ENCODE measurements around the gene IGFBP4. TPM values are rescaled to one million over a fixed set of nuclear protein-coding genes. Genes with fewer than 3 reads are reported as not detected.
"Not testable (repeated sequence)": the region's sequence is repeated elsewhere in the genome, so short reads cannot be mapped to it uniquely, and the experiment has no call there.

IGFBP4 gene
- polyA plus RNA-seq (2013, experiment 1 of 2), result 65.8 TPM
- 80.1 TPM for polyA plus RNA-seq (2013, experiment 2 of 2)

- Histone ChIP-seq H3K4me3 (ENCODE audit: low read length) (peak within 1 kb of the TSS; percentile 76), H3K9me3 (ENCODE audit: insufficient read depth, low read depth, low read length) (no peaks in the 10 kb centered on the region), H3K36me3 (ENCODE audit: insufficient read depth, low read length) (no peaks in the 10 kb centered on the region), H3K4me1 (ENCODE audit: insufficient read depth, low read length) (peaks cover 21% of the 10 kb centered on the region), H3K27me3 (ENCODE audit: insufficient read depth, low read length) (peaks cover 4% of the 10 kb centered on the region; the same call in 1 of the 2 replicates), H3K27ac (ENCODE audit: low read depth, low read length) (peak within 1 kb of the TSS; percentile 48; the same call in 1 of the 2 replicates), H3K9ac (ENCODE audit: low read depth, low read length) (peak within 1 kb of the TSS; percentile 70)
- under 1% methylated on average over 98 of the region's 98 CpGs for whole genome bisulfite sequencing
Measured at GRCh38 chr17:40443196-40443987, at the start of gene IGFBP4. Gene IGFBP4, plus strand, starts transcription at chr17:40443450. Its CDS starts 286 bp downstream, at chr17:40443736.

DNA sequence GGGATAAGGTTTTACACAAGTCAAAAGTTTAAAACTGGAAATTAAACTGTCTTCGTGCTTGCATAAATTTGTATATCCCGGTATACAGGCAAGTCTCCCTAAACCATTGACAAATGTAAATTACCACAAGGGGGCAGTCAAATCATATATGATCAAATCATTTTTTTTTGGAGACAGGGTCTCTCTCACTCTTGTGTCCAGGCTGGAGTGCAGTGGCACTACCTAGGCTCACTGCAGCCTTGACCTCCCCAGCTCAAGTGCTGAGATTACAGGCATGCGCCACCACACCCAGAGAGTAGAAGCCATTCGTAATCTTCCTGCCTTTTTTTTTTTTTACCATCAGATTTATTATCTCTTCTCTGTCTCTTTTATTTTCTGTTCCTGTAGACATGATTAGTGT, 44.1 kb upstream of the IGFBP4 start:
- Histone ChIP-seq H3K27me3 (ENCODE audit: insufficient read depth, low read length) (no peaks in the 10 kb centered on the region), H3K4me1 (ENCODE audit: insufficient read depth, low read length) (no peaks in the 10 kb centered on the region), H3K4me3 (ENCODE audit: low read length) (no peak overlapping the region), H3K9ac (ENCODE audit: low read depth, low read length) (no peak overlapping the region), H3K9me3 (ENCODE audit: insufficient read depth, low read depth, low read length) (no peaks in the 10 kb centered on the region), H3K27ac (ENCODE audit: low read depth, low read length) (no peak overlapping the region), H3K36me3 (ENCODE audit: insufficient read depth, low read length) (peaks cover 100% of the 10 kb centered on the region)
- 91% methylated on average over 4 of the region's 4 CpGs for WGBS

- no peaks in the 10 kb centered on the region for H3K9me3 ChIP-seq (ENCODE audit: insufficient read depth, low read depth, low read length)
- H3K36me3 ChIP-seq (ENCODE audit: insufficient read depth, low read length), result peaks cover 99% of the 10 kb centered on the region
- no peaks in the 10 kb centered on the region for H3K27me3 ChIP-seq (ENCODE audit: insufficient read depth, low read length)
- H3K9ac ChIP-seq (ENCODE audit: low read depth, low read length), result no peak overlapping the region
- WGBS, result 97% methylated on average over 1 of the region's 1 CpG
- no peaks in the 10 kb centered on the region for H3K4me1 ChIP-seq (ENCODE audit: insufficient read depth, low read length)
- H3K4me3 ChIP-seq (ENCODE audit: low read length), result no peak overlapping the region
- H3K27ac ChIP-seq (ENCODE audit: low read depth, low read length), result no peak overlapping the region
Measured at GRCh38 chr17:40402668-40403067, 40.6 kb upstream of the IGFBP4 start.

DNA sequence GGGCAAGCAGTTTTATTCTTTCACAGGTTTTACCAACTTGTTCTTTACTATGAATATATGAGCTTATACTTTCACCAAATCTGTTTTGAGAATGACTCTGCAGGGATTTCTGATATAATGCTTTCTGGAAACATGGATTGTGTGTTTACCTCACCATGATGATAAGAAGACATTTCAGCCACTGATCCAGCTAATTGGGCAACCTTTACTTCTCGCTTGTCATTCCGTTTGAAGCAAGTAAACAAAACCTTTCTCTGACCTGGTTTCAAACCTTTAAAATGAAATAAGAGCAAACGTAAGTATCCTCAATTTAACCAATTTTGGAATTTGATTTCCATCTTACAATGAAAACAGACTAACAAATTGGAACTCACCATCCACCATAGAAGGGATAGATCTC, 39.2 kb upstream of the IGFBP4 start:
- no peaks in the 10 kb centered on the region for H3K9me3 ChIP-seq (ENCODE audit: insufficient read depth, low read depth, low read length)
- H3K4me1 ChIP-seq (ENCODE audit: insufficient read depth, low read length), result no peaks in the 10 kb centered on the region
- H3K36me3 ChIP-seq (ENCODE audit: insufficient read depth, low read length), result peaks cover 97% of the 10 kb centered on the region
- H3K27me3 ChIP-seq (ENCODE audit: insufficient read depth, low read length), result no peaks in the 10 kb centered on the region
- WGBS, result 94% methylated on average over 3 of the region's 3 CpGs
- no peak overlapping the region for H3K9ac ChIP-seq (ENCODE audit: low read depth, low read length)
- no peak overlapping the region for H3K4me3 ChIP-seq (ENCODE audit: low read length)
- no peak overlapping the region for H3K27ac ChIP-seq (ENCODE audit: low read depth, low read length)

- Histone ChIP-seq H3K27ac (ENCODE audit: low read depth, low read length) (no peak overlapping the region), H3K36me3 (ENCODE audit: insufficient read depth, low read length) (peaks cover 97% of the 10 kb centered on the region), H3K9me3 (ENCODE audit: insufficient read depth, low read depth, low read length) (no peaks in the 10 kb centered on the region), H3K4me1 (ENCODE audit: insufficient read depth, low read length) (peaks cover 21% of the 10 kb centered on the region), H3K9ac (ENCODE audit: low read depth, low read length) (no peak overlapping the region), H3K4me3 (ENCODE audit: low read length) (no peak overlapping the region), H3K27me3 (ENCODE audit: insufficient read depth, low read length) (no peaks in the 10 kb centered on the region)
- WGBS, result 100% methylated on average over 2 of the region's 3 CpGs
Measured at GRCh38 chr17:40407460-40407859, 35.8 kb upstream of the IGFBP4 start.

DNA sequence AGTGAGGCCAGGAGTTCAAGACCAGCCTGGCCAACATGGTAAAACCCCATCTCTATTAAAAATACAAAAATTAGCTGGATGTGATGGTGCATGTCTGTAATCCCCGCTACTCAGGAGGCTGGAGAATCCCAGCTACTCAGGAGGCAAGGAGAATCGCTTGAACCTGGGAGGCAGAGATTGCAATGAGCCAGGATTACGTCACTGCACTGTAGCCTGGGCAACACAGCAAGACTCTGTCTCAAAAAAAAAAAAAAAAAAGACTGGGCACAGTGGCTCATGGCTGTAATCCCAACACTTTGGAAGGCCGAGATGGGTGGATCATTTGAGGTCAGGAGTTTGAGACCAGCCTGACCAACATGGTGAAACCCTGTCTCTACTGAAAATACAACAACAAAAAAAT, 33.7 kb upstream of the IGFBP4 start:
- 96% methylated on average over 4 of the region's 4 CpGs for WGBS
- H3K9ac ChIP-seq (ENCODE audit: low read depth, low read length); H3K27me3 ChIP-seq (ENCODE audit: insufficient read depth, low read length); H3K4me3 ChIP-seq (ENCODE audit: low read length); H3K9me3 ChIP-seq (ENCODE audit: insufficient read depth, low read depth, low read length): not testable (repeated sequence)
- Histone ChIP-seq H3K4me1 (ENCODE audit: insufficient read depth, low read length) (peaks cover 21% of the 10 kb centered on the region), H3K36me3 (ENCODE audit: insufficient read depth, low read length) (peaks cover 97% of the 10 kb centered on the region), H3K27ac (ENCODE audit: low read depth, low read length) (0 out of 2 replicates have a peak overlapping the region, but pooled peaks have one; percentile 26)

DNA sequence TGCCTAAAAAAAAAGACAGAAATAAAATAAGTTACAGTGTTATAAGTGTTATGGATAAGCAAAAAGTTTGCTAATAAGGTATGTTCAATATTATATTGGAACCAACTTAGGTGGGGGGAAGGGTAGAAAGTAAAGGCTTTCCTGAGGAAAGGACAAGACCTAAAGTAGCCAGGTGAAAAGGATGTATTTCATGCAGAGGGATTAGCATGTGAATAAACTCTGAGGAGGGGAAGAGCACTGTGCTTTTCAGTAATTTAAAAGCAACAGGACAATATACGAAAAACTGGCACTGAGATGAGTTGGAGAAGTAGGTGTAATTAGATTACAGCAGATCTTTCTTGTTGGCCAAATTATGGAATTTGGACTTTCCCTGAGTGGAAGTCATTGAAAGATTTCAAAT, 33.2 kb upstream of the IGFBP4 start:
- WGBS, result 65% methylated on average over 1 of the region's 1 CpG
- Histone ChIP-seq H3K36me3 (ENCODE audit: insufficient read depth, low read length) (peaks cover 95% of the 10 kb centered on the region), H3K9me3 (ENCODE audit: insufficient read depth, low read depth, low read length) (no peaks in the 10 kb centered on the region), H3K4me1 (ENCODE audit: insufficient read depth, low read length) (peaks cover 21% of the 10 kb centered on the region), H3K4me3 (ENCODE audit: low read length) (no peak overlapping the region; the same call in 1 of the 2 replicates), H3K9ac (ENCODE audit: low read depth, low read length) (peak overlapping the region; percentile 27; the same call in 1 of the 2 replicates), H3K27me3 (ENCODE audit: insufficient read depth, low read length) (no peaks in the 10 kb centered on the region), H3K27ac (ENCODE audit: low read depth, low read length) (peak overlapping the region; percentile 90)

GRCh38 chr17:40411821-40412220, 31.4 kb upstream of the IGFBP4 start:
- Histone ChIP-seq H3K36me3 (ENCODE audit: insufficient read depth, low read length) (peaks cover 96% of the 10 kb centered on the region), H3K27ac (ENCODE audit: low read depth, low read length) (no peak overlapping the region; the same call in 1 of the 2 replicates), H3K27me3 (ENCODE audit: insufficient read depth, low read length) (no peaks in the 10 kb centered on the region), H3K4me1 (ENCODE audit: insufficient read depth, low read length) (peaks cover 34% of the 10 kb centered on the region), H3K4me3 (ENCODE audit: low read length) (no peak overlapping the region), H3K9me3 (ENCODE audit: insufficient read depth, low read depth, low read length) (no peaks in the 10 kb centered on the region), H3K9ac (ENCODE audit: low read depth, low read length) (no peak overlapping the region)
- 95% methylated on average over 3 of the region's 4 CpGs for WGBS

GRCh38 chr17:40412880-40413279, 30.4 kb upstream of the IGFBP4 start:
- H3K4me1 ChIP-seq (ENCODE audit: insufficient read depth, low read length), result peaks cover 34% of the 10 kb centered on the region
- H3K9ac ChIP-seq (ENCODE audit: low read depth, low read length), result no peak overlapping the region
- H3K4me3 ChIP-seq (ENCODE audit: low read length), result no peak overlapping the region
- peaks cover 86% of the 10 kb centered on the region for H3K36me3 ChIP-seq (ENCODE audit: insufficient read depth, low read length)
- H3K9me3 ChIP-seq (ENCODE audit: insufficient read depth, low read depth, low read length), result no peaks in the 10 kb centered on the region
- H3K27me3 ChIP-seq (ENCODE audit: insufficient read depth, low read length), result no peaks in the 10 kb centered on the region
- no peak overlapping the region for H3K27ac ChIP-seq (ENCODE audit: low read depth, low read length)

DNA sequence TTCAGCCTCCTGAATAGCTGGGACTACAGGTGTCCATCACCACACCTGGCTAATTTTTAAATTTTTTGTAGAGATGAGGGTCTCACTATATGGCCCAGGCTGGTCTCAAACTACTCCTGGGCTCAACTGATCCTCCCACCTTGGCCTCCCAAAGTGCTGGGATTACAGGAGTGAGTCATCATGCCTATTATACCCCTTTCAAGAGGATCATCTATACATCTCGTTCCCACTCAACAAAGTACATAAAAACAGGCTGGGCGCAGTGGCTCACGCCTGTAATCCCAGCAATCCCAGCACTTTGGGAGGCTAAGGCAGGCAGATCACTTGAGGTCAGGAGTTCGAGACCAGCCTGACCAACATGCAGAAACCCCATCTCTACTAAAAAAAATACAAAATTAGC, 28.9 kb upstream of the IGFBP4 start:
- H3K36me3 ChIP-seq (ENCODE audit: insufficient read depth, low read length), result peaks cover 73% of the 10 kb centered on the region
- H3K27me3 ChIP-seq (ENCODE audit: insufficient read depth, low read length); H3K9ac ChIP-seq (ENCODE audit: low read depth, low read length); H3K9me3 ChIP-seq (ENCODE audit: insufficient read depth, low read depth, low read length); H3K4me3 ChIP-seq (ENCODE audit: low read length); H3K27ac ChIP-seq (ENCODE audit: low read depth, low read length): not testable (repeated sequence)
- 97% methylated on average over 4 of the region's 4 CpGs for WGBS
- peaks cover 34% of the 10 kb centered on the region for H3K4me1 ChIP-seq (ENCODE audit: insufficient read depth, low read length)

DNA sequence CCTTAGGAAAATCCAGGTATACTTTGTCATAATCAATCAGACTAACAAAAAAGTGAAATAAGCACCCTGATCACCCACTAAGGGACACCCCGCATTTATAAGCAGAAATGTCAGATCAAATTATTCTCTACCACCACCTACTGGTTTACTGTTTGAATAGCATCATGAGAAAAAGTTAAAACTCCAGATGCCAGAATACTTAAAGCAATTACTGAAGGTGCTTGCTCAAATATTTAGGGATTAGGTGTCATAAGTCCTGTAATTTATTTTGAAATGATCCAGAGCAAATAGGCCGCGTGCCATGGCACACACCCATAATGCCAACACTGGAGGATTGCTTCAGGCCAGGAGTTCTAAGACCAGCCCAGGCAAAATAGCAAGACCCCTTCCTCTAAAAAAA, 27.9 kb upstream of the IGFBP4 start:
- H3K36me3 ChIP-seq (ENCODE audit: insufficient read depth, low read length), result peaks cover 62% of the 10 kb centered on the region
- no peak overlapping the region for H3K9ac ChIP-seq (ENCODE audit: low read depth, low read length)
- 88% methylated on average over 3 of the region's 3 CpGs for WGBS
- no peaks in the 10 kb centered on the region for H3K27me3 ChIP-seq (ENCODE audit: insufficient read depth, low read length)
- no peak overlapping the region for H3K27ac ChIP-seq (ENCODE audit: low read depth, low read length)
- no peaks in the 10 kb centered on the region for H3K9me3 ChIP-seq (ENCODE audit: insufficient read depth, low read depth, low read length)
- H3K4me3 ChIP-seq (ENCODE audit: low read length), result peak overlapping the region; percentile 98; the same call in 1 of the 2 replicates
- peaks cover 27% of the 10 kb centered on the region for H3K4me1 ChIP-seq (ENCODE audit: insufficient read depth, low read length)
